IMR-90 (cell line): ENCODE measurements around the gene CEMP1. TPM values are rescaled to one million over a fixed set of nuclear protein-coding genes. Genes with fewer than 3 reads are reported as not detected.

ENCODE experiments used
- CEBPB ChIP-seq: IDR thresholded peaks from 2 replicates; pipeline ENCODE4 v1.6.1; 2012; ENCODE audit warnings: low read depth, low read length, improper control_type of control experiment
- FOS ChIP-seq: fragments of 150-350 bp; IDR thresholded peaks from 2 replicates; pipeline ENCODE4 v1.6.1; 2016; ENCODE audit warnings: low read depth, low read length
- POLR2A ChIP-seq: IDR thresholded peaks from 2 replicates; pipeline ENCODE4 v1.6.1; 2012; ENCODE audit warnings: mild to moderate bottlenecking, low read depth, low read length
- USF2 ChIP-seq: fragments of 150-350 bp; IDR thresholded peaks from 2 replicates; pipeline ENCODE4 v1.6.1; 2017; ENCODE audit warnings: mild to moderate bottlenecking, antibody characterized with exemption, low read length, low read depth
- polyA plus RNA-seq, 3 experiments: library from polyadenylated mRNA; depleted of rRNA; stranded (reverse); fragments of >200 nt; gene quantifications; 2 replicates each; pipeline ENCODE4 v1.2.3, GENCODE V29; 2012; ENCODE audit warnings: low replicate concordance in 1 of 3
- total RNA-seq: library from RNA; depleted of rRNA; stranded (reverse); fragments of >200 nt; gene quantifications from 2 replicates; pipeline ENCODE4 v1.2.3, GENCODE V29; 2012

The CEMP1 gene
- total and polyA plus RNA-seq, 2 of the 4 experiments (the other 2 are of a cell fraction), result not detected

GRCh38 chr16:2529961-2530628 lies 1.1 kb downstream of the CEMP1 start (continued):
- TF ChIP-seq USF2, result no peak
- no peak for TF ChIP-seq POLR2A
- no peak for TF ChIP-seq FOS
- TF ChIP-seq CEBPB, result no peak
